ENCODE measurements around the gene PARP2. TPM values are rescaled to one million over a fixed set of nuclear protein-coding genes. Genes with fewer than 3 reads are reported as not detected.

PARP2 gene, protein sequence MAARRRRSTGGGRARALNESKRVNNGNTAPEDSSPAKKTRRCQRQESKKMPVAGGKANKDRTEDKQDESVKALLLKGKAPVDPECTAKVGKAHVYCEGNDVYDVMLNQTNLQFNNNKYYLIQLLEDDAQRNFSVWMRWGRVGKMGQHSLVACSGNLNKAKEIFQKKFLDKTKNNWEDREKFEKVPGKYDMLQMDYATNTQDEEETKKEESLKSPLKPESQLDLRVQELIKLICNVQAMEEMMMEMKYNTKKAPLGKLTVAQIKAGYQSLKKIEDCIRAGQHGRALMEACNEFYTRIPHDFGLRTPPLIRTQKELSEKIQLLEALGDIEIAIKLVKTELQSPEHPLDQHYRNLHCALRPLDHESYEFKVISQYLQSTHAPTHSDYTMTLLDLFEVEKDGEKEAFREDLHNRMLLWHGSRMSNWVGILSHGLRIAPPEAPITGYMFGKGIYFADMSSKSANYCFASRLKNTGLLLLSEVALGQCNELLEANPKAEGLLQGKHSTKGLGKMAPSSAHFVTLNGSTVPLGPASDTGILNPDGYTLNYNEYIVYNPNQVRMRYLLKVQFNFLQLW
- total RNA-seq = 10 to 100 TPM; 18.0 to 24.1 TPM
- polyA plus RNA-seq (ENCODE audit: insufficient read length in 6 of 6) = 10 to 100 TPM; 51.8 to 68.4 (median 59.3) TPM
- long read RNA-seq, donor 1, partial matches to known transcripts = 12 of 20 reads
- long read RNA-seq, donor 1, other reads (novel, unspliced or antisense) = 0 of 20 reads
- long read RNA-seq, donor 2, transcript PARP2-202 (16 exons, 1,881 nt) = major isoform, 5 of 5 reads
- long read RNA-seq, donor 2, partial matches to known transcripts = 0 of 5 reads
- long read RNA-seq, donor 2, other reads (novel, unspliced or antisense) = 0 of 5 reads
- long read RNA-seq, donor 3, partial matches to known transcripts = 0 of 4 reads
- long read RNA-seq, donor 3, other reads (novel, unspliced or antisense) = 0 of 4 reads
- long read RNA-seq, donor 4, transcript PARP2-202 (16 exons, 1,881 nt) = major isoform, 12 of 16 reads
- long read RNA-seq, donor 4, partial matches to known transcripts = 4 of 16 reads
- long read RNA-seq, donor 4, other reads (novel, unspliced or antisense) = 0 of 16 reads
- long read RNA-seq, donor 5, transcript PARP2-202 (16 exons, 1,881 nt) = major isoform, 5 of 10 reads
- long read RNA-seq, donor 5, partial matches to known transcripts = 5 of 10 reads
- long read RNA-seq, donor 5, other reads (novel, unspliced or antisense) = 0 of 10 reads
- long read RNA-seq, donor 6, partial matches to known transcripts = 0 of 6 reads
- long read RNA-seq, donor 6, other reads (novel, unspliced or antisense) = 0 of 6 reads
- long read RNA-seq, donor 7, transcript PARP2-202 (16 exons, 1,881 nt) = major isoform, 9 of 9 reads
- long read RNA-seq, donor 7, partial matches to known transcripts = 0 of 9 reads
- long read RNA-seq, donor 7, other reads (novel, unspliced or antisense) = 0 of 9 reads
- long read RNA-seq, donor 8, transcript PARP2-201 (16 exons, 1,886 nt) = major isoform, 5 of 6 reads
- long read RNA-seq, donor 8, partial matches to known transcripts = 0 of 6 reads
- long read RNA-seq, donor 8, other reads (novel, unspliced or antisense) = 0 of 6 reads
- long read RNA-seq, donor 9 = 0 reads
- long read RNA-seq, donor 10, transcript PARP2-202 (16 exons, 1,881 nt) = major isoform, 6 of 10 reads
- long read RNA-seq, donor 10, partial matches to known transcripts = 0 of 10 reads
- long read RNA-seq, donor 10, other reads (novel, unspliced or antisense) = 0 of 10 reads
- long read RNA-seq, donor 11, transcript PARP2-202 (16 exons, 1,881 nt) = major isoform, 10 of 11 reads
- long read RNA-seq, donor 11, partial matches to known transcripts = 0 of 11 reads
- long read RNA-seq, donor 11, other reads (novel, unspliced or antisense) = 0 of 11 reads
- long read RNA-seq, donor 12, partial matches to known transcripts = 0 of 3 reads
- long read RNA-seq, donor 12, other reads (novel, unspliced or antisense) = 0 of 3 reads

DNA sequence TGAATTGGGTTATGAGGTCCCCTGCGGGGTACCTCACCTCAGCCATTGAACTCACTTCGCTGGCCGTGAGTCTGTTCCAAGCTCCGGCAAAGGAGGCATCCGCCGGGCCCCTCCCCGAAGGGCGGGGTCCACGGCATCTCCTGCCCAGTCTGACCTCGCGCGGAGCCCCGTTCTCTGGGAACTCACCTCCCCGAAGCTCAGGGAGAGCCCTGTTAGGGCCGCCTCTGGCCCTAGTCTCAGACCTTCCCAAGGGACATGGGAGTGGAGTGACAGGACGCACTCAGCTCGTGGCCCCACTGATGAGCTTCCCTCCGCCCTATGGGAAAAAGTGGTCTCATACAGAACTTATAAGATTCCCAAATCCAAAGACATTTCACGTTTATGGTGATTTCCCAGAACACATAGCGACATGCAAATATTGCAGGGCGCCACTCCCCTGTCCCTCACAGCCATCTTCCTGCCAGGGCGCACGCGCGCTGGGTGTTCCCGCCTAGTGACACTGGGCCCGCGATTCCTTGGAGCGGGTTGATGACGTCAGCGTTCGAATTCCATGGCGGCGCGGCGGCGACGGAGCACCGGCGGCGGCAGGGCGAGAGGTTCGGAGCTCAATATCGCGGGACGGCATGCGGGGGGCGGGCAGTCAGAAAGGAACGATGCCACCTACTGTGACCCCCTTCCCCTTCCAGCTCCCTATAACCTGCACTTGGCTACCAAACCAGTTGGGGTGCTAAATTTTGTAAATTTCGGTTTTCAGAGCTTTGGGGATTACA is at the start of gene PARP2:
Gene PARP2 (plus strand): TSS at position 544 of the 770 bp plus-strand sequence. CDS start 7 bp downstream, at position 551.
- Histone ChIP-seq H3K9me3 (no peaks in the 10 kb centered on the region), H3K4me3 (peak within 1 kb of the TSS; percentile 48 to 78), H3K27ac (peak within 1 kb of the TSS; percentile 86 to 93), H3K4me1 (peaks cover 0 to 10% of the 10 kb centered on the region in 2 donors), H3K27me3 (no peaks in the 10 kb centered on the region), H3K36me3 (peaks cover 0 to 29% of the 10 kb centered on the region in 2 donors)
- DNase-seq (peak; percentile 97 to 100 (median 98)), ATAC-seq (peak; percentile 95)
- intact Hi-C loops (cut with DNase I) = no loop called here
- TF ChIP-seq, protein P1, sequence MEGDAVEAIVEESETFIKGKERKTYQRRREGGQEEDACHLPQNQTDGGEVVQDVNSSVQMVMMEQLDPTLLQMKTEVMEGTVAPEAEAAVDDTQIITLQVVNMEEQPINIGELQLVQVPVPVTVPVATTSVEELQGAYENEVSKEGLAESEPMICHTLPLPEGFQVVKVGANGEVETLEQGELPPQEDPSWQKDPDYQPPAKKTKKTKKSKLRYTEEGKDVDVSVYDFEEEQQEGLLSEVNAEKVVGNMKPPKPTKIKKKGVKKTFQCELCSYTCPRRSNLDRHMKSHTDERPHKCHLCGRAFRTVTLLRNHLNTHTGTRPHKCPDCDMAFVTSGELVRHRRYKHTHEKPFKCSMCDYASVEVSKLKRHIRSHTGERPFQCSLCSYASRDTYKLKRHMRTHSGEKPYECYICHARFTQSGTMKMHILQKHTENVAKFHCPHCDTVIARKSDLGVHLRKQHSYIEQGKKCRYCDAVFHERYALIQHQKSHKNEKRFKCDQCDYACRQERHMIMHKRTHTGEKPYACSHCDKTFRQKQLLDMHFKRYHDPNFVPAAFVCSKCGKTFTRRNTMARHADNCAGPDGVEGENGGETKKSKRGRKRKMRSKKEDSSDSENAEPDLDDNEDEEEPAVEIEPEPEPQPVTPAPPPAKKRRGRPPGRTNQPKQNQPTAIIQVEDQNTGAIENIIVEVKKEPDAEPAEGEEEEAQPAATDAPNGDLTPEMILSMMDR (IDR thresholded peaks at IDR 0.05) = no peak

DNA sequence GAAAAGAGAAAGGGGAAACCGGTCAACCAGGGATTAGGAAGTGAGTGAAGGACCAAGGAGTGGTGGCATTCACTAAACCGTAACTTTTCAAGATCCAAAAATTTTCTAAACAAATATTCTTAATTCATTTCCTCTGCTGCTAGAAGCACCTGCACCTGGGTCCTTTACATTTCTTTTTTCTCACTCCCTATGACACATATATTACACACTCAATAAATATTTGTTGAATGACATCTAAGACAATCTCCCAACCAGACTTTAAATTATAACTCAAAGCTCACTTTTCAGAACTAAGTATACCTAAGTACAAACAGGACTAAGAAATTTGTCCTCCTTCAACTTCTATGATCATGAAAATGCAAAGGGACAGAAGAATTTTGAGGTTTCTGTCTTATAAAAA is 48.8 kb upstream of the PARP2 start:
- intact Hi-C loops (cut with DNase I) = no loop called here
- no peak for DNase-seq
- H3K4me1 ChIP-seq = no peaks in the 10 kb centered on the region
- H3K27me3 ChIP-seq = no peaks in the 10 kb centered on the region
- H3K4me3 ChIP-seq = no peak overlapping the region
- peaks cover 0 to 96% of the 10 kb centered on the region in 2 donors for H3K36me3 ChIP-seq
- ATAC-seq = no peak
- no peak overlapping the region for H3K27ac ChIP-seq
- TF ChIP-seq, protein P1 (IDR thresholded peaks at IDR 0.05) = no peak
- no peaks in the 10 kb centered on the region for H3K9me3 ChIP-seq

DNA sequence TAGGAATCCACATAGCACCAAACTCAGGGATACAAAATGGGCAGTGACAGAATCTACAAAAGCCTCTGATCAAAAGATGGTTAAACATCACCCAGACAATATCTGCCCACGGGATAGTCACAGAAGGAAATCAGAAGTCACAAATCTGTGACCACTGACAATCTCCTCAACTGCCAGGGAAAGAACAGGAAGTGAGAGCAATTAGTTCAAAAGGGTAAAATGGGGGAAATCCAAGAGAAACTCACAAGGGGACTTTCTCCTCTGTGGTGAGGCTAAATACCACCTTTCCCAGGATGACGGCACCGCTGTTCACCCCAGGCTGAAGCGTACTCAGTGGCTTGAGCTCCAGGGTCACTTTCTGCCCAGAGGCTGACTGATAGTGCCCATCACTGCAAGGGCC is 48.4 kb upstream of the PARP2 start:
- Histone ChIP-seq H3K4me3 (no peak overlapping the region), H3K9me3 (no peaks in the 10 kb centered on the region), H3K4me1 (no peaks in the 10 kb centered on the region), H3K27me3 (no peaks in the 10 kb centered on the region), H3K27ac (no peak overlapping the region), H3K36me3 (peaks cover 0 to 97% of the 10 kb centered on the region in 2 donors)
- DNase-seq (no peak), ATAC-seq (no peak)
- intact Hi-C loops (cut with DNase I) = no loop called here
- TF ChIP-seq, protein P1 (IDR thresholded peaks at IDR 0.05) = no peak

All from left lung (tissue), 14 donors.